Measurements from ENCODE around the gene TALDO1.

DNA sequence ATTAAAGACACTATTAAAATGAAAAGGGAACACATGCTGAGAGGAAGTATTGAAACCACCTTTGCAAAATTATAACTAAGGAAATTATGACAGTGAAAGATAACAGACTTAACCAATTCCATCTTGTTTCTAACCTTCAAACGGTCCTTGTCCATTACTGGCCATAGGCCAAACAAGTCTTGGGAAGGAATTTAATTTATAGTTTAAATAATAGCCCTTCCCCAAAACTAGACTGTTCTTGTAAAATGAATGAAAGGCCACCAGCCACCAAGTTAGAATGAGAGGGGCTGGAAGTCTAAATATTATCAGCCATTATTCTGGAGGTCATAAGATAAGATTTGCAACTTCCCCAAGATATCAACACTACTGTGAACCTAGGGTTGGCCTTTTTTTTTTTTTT is 1.8 kb upstream of the TALDO1 start:
- TF ChIP-seq CTCF (IDR thresholded peaks at IDR 0.05; ENCODE audit: low read length), result no peak
- no peak for TF ChIP-seq EZH2 (optimal IDR thresholded peaks at IDR 0.05; ENCODE audit: low read depth, low read length)
- TF ChIP-seq EZH2phosphoT487 (IDR thresholded peaks at IDR 0.05; ENCODE audit: low read length), result no peak

All from MM.1S (cell line).